K562 (cell line): ENCODE results near the gene PRKAA1. TPM values are rescaled to one million over a fixed set of nuclear protein-coding genes. Genes with fewer than 3 reads are reported as not detected.

Experiments used
- ARID3A ChIP-seq: IDR thresholded peaks from 2 replicates; pipeline ENCODE4 v1.6.1; 2012; ENCODE audit warnings: low read depth, low read length, improper control_type of control experiment, borderline replicate concordance
- CTCF ChIP-seq, 3 experiments: IDR thresholded peaks in 2 of 3; conservative IDR thresholded peaks in 1 of 3; 2 replicates each; pipeline ENCODE4 v1.5.1; 2011 to 2012; ENCODE audit warnings: low read length in 3 of 3, mild to moderate bottlenecking in 3 of 3, control low read depth in 2 of 3, improper control_type of control experiment in 1 of 3, inconsistent platforms in 1 of 3, low read depth in 1 of 3, mixed read lengths in 1 of 3, moderate library complexity in 1 of 3; ENCODE audit not compliant: insufficient read depth in 2 of 3
- FOSL1 ChIP-seq: fragments of 200-800 bp; sonication (Bioruptor generic); conservative IDR thresholded peaks from 2 replicates; pipeline ENCODE4 v1.6.1; 2016; ENCODE audit warnings: missing genetic modification characterization, missing compliant biosample characterization
- MCM3 ChIP-seq: fragments of 450-650 bp; IDR thresholded peaks from 2 replicates; pipeline ENCODE4 v1.6.1; 2016
- NFE2L1 ChIP-seq: fragments of 450-650 bp; IDR thresholded peaks from 2 replicates; pipeline ENCODE4 v1.6.1; 2016; ENCODE audit warnings: missing genetic modification characterization, low read depth, mild to moderate bottlenecking, missing compliant biosample characterization, moderate library complexity, borderline replicate concordance
- TAF9B ChIP-seq: fragments of 450-650 bp; IDR thresholded peaks from 2 replicates; pipeline ENCODE4 v1.6.1; 2018; ENCODE audit warnings: mild to moderate bottlenecking; ENCODE audit not compliant: partially characterized antibody
- ZC3H8 ChIP-seq: fragments of 450-650 bp; IDR thresholded peaks from 2 replicates; pipeline ENCODE4 v1.6.1; 2017
- ZNF592 ChIP-seq: fragments of 450-650 bp; IDR thresholded peaks from 2 replicates; pipeline ENCODE4 v1.6.1; 2017; ENCODE audit warnings: antibody characterized with exemption, mild to moderate bottlenecking
- polyA plus RNA-seq, 8 experiments: library from polyadenylated mRNA; depleted of rRNA in 4 of 8; stranded (reverse) in 5 of 8; unstranded in 3 of 8; fragments of >200 nt; fragmentation: Nextera tagmentation in 2 of 8; fragmentation: Illumina TruSeq in 1 of 8; extraction: Ambion mirVana in 2 of 8; extraction: Trizol in 1 of 8; gene quantifications; 2 replicates each; pipeline versions ENCODE4 v1.2.1 to v1.2.3, GENCODE V29; 2011 to 2014; ENCODE audit warnings: inconsistent platforms in 1 of 8, missing spikeins in 1 of 8
- total RNA-seq, 7 experiments: library from RNA; depleted of rRNA in 6 of 7; stranded (reverse); fragments of >200 nt in 6 of 7; fragmentation: Illumina TruSeq in 2 of 7; extraction: Trizol in 2 of 7; gene quantifications; 2 replicates each; pipeline versions ENCODE4 v1.2.1 to v1.2.3, GENCODE V29; 2011 to 2021; ENCODE audit warnings: low replicate concordance in 1 of 7

PRKAA1 gene
- total and polyA plus RNA-seq, 9 of the 15 experiments (the other 6 are each of a cell fraction or from before 2014, with no cell fraction given) = 24.5 to 84.0 (median 51.4) TPM

- no peak for TF ChIP-seq ZC3H8
- no peak for TF ChIP-seq MCM3
- no peak for TF ChIP-seq FOSL1 (tag)
- no peak for TF ChIP-seq NFE2L1
- TF ChIP-seq ARID3A = no peak
- TF ChIP-seq TAF9B = peak; percentile 31
- peak in 2 of 3 experiments; percentile 37 to 46; a peak in 4 of 6 replicates for TF ChIP-seq CTCF (IDR thresholded peaks at IDR 0.05 in 2 of 3, conservative IDR thresholded peaks at IDR 0.05 in 1 of 3; ENCODE audit: insufficient read depth in 2 of 3, low read depth in 1 of 3, low read length in 3 of 3)
- 0 out of 2 replicates have a peak, but pooled peaks have one; percentile 45 for TF ChIP-seq ZNF592
Measured at GRCh38 chr5:40798801-40799210, 632 bp upstream of the PRKAA1 start (continued).
